HT1080 (cell line): ENCODE measurements around the gene WSB2. TPM values are rescaled to one million over a fixed set of nuclear protein-coding genes. Genes with fewer than 3 reads are reported as not detected.

ENCODE experiments used
- DNase-seq: peaks from one replicate; pipeline ENCODE4 v3.0.0-alpha.2; 2015; ENCODE audit warnings: low read depth
- small RNA-seq: library from RNA; depleted of rRNA; stranded (forward); fragments of <200 nt; gene quantifications from one replicate; pipeline ENCODE3, GENCODE V24; 2014
- total RNA-seq: library from RNA; depleted of rRNA; stranded (reverse); fragments of >200 nt; shearing (Covaris generic); gene quantifications from 2 replicates; pipeline ENCODE4 v1.2.3, GENCODE V29; 2014; rRNA removed

The WSB2 gene
- total RNA-seq, 1 experiment from 2014 or later, result 108 TPM

DNA sequence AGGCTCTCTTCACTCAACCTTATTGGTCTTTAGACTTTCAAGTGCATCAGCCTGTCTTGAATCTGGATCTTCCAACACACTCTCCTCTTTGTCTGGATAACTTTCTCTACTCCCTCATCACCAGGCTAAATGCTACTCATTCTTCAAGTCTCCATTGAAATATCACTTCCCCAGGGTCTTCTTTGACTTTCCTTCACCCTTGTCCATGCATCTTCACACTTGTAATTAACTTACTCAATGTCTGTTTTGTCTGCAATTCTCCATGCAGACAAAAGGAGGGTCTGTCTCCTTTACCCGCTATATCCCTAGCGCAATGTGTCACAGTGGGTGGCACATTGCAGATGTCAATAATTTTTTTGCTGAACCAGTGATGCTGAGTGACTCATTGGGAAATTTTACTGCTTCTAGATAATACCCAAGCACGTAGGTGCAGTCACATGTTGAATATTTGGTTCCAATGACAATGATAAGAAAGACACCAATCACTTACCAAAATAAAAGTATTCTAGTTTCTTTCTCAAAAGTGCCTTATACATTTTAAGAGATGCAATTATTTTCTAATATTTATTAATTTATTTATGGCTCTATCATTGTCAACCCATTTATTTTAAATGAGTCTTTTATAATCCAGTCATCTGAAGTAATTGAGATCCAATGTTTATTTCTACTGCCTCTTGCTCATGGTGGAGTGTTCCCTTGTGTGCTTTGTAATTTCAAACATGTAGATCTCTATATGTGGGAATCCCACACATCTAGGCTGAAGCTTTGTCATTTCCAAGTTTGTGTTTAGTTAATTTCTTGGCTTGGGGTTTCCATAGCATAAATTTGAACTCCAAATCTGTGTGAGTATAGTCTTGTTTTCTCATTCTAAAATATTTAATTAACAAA is 66.2 kb downstream of the WSB2 start:
- DNase-seq, result no peak

DNA sequence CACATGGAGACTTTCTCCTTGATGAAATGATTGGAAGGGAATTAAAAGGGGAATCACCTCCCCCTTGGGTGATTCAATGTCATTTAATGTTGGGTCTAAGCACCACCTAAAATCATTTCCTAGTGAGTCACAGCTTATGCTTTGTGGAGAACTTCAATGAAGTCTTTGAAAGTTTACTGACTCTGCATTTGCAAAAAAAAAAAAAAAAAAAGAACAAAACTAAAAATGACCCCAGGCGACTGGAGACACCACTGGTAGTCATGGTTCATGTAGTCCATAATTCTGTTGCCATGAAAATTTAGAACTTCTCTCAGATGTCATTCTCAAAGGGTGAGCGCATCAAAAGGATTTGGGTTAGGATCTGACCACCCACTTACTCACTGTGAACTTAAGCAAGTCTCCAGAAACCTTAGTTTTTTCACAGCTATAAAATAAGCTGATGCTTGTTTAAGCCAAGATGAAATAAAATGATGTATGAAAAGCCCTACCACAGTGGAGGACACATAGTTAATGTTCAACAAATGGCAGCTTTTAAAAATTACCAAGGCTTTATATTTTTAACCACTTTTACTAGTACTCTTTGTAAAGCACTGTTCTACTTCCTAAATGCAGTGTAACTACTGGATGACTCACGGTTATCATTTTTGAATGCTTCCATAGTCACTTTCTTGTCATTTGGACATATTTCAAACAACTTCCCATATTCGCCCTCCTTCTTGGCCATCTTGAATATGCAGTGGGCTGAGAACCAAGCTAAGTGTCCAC is 74.1 kb downstream of the WSB2 start:
- DNase-seq, result peak; percentile 97

GRCh38 chr12:117985182-117985581 is 75.8 kb downstream of the WSB2 start:
- no peak for DNase-seq

Small RNA genes within 50 kb of the gene (small RNA-seq; reads per million reads assigned to genes)
- gene AC131159.1, result not detected

Other genes starting within 250 kb of the WSB2 start
- not detected in 2 replicates for gene KSR2, start 92.2 kb downstream of the WSB2 start, total RNA-seq
- gene RFC5, start 44.5 kb downstream of the WSB2 start, total RNA-seq, result 59.4 and 65.7 TPM in 2 replicates
- gene VSIG10, start 42.8 kb upstream of the WSB2 start, total RNA-seq, result 29.9 and 33.2 TPM in 2 replicates
- gene PEBP1, start 74.9 kb upstream of the WSB2 start, total RNA-seq, result 154 and 185 TPM in 2 replicates